Liver (tissue), 3 donors: ENCODE data around the gene SRPK1.

Source experiments
- ATF3 ChIP-seq: IDR thresholded peaks from 2 replicates; pipeline ENCODE4 v1.6.1; 2016; ENCODE audit warnings: antibody characterized with exemption
- CTCF ChIP-seq: fragments of 150-350 bp; IDR thresholded peaks from 2 replicates; pipeline ENCODE4 v1.5.1; 2017; ENCODE audit warnings: improper control_type of control experiment, low read depth, low read length; ENCODE audit not compliant: missing input control
- EGR1 ChIP-seq, 2 donors: IDR thresholded peaks; 2 replicates each; pipeline ENCODE4 v1.6.1; 2016 to 2018; ENCODE audit warnings: antibody characterized with exemption in 2 of 2, low read depth in 2 of 2
- FOXA1 ChIP-seq: IDR thresholded peaks from 2 replicates; pipeline ENCODE4 v1.6.1; 2016; ENCODE audit warnings: antibody characterized with exemption
- GABPA ChIP-seq, 2 donors: IDR thresholded peaks in 1 of 2; conservative IDR thresholded peaks in 1 of 2; 2 replicates each; pipeline ENCODE4 v1.6.1; 2016; ENCODE audit warnings: antibody characterized with exemption in 2 of 2, mild to moderate bottlenecking in 1 of 2, moderate library complexity in 1 of 2
- JUND ChIP-seq, 2 donors: IDR thresholded peaks; 2 replicates each; pipeline ENCODE4 v1.6.1; 2016; ENCODE audit warnings: antibody characterized with exemption in 2 of 2
- MAX ChIP-seq: IDR thresholded peaks from 2 replicates; pipeline ENCODE4 v1.6.1; 2016; ENCODE audit warnings: antibody characterized with exemption
- NR2F2 ChIP-seq: IDR thresholded peaks from 2 replicates; pipeline ENCODE4 v1.6.1; 2016; ENCODE audit warnings: antibody characterized with exemption
- RAD21 ChIP-seq, 2 donors: IDR thresholded peaks; 2 replicates each; pipeline ENCODE4 v1.6.1; 2016; ENCODE audit warnings: antibody characterized with exemption in 2 of 2, mild to moderate bottlenecking in 2 of 2
- REST ChIP-seq: IDR thresholded peaks from 2 replicates; pipeline ENCODE4 v1.6.1; 2016; ENCODE audit warnings: antibody characterized with exemption, mild to moderate bottlenecking
- SP1 ChIP-seq: IDR thresholded peaks from 2 replicates; pipeline ENCODE4 v1.6.1; 2018; ENCODE audit warnings: antibody characterized with exemption, mild to moderate bottlenecking
- ZBTB33 ChIP-seq: IDR thresholded peaks from 2 replicates; pipeline ENCODE4 v1.6.1; 2016; ENCODE audit warnings: antibody characterized with exemption
- donor health status: healthy.
- donor health status: healthy.

GRCh38 chr6:35969646-35970045 lies 48.7 kb upstream of the SRPK1 start:
- no peak for TF ChIP-seq CTCF
- TF ChIP-seq JUND (IDR thresholded peaks at IDR 0.05) = no peak
- TF ChIP-seq MAX = no peak
- TF ChIP-seq RAD21 (IDR thresholded peaks at IDR 0.05) = no peak
- no peak for TF ChIP-seq EGR1 (IDR thresholded peaks at IDR 0.05; ENCODE audit: low read depth in 2 of 2)
- TF ChIP-seq REST = no peak
- no peak for TF ChIP-seq SP1
- no peak for TF ChIP-seq NR2F2
- no peak for TF ChIP-seq FOXA1
- TF ChIP-seq ATF3 = no peak
- no peak for TF ChIP-seq ZBTB33
- TF ChIP-seq GABPA (IDR thresholded peaks at IDR 0.05 in 1 of 2, conservative IDR thresholded peaks at IDR 0.05 in 1 of 2) = no peak
